ENCODE measurements around the gene CDH13.

DNA sequence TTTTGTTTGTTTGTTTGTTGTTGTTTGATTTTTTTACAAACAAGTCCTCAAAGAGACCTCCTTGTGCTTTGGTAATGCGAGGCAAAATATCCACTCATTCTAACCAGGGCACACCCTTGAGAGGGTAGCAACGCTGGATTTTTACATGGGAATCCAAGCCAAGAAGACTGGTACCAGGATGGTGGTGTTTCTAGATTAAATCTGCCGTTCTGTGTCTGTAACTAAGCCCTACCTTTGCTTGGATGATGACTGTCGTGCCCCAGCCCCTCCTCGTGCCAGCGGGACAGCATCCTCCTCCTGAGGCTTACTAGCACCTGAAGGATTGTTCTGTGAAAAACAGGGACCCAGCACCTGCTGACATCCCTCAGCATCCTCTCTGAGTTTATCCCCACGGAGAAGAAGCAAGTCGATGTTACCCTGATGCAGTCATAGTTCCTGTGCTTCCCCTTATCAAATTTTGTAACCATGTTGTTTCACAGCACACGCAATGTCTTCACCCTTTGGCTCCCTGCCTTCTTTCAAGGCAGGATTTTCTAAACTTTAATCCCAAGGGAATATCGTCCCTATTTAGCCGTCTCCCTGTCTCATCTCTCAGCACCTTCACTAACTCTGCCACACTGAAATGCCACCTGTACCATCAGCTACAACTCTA is 1175.9 kb downstream of the CDH13 start:
- TF ChIP-seq, protein P1, sequence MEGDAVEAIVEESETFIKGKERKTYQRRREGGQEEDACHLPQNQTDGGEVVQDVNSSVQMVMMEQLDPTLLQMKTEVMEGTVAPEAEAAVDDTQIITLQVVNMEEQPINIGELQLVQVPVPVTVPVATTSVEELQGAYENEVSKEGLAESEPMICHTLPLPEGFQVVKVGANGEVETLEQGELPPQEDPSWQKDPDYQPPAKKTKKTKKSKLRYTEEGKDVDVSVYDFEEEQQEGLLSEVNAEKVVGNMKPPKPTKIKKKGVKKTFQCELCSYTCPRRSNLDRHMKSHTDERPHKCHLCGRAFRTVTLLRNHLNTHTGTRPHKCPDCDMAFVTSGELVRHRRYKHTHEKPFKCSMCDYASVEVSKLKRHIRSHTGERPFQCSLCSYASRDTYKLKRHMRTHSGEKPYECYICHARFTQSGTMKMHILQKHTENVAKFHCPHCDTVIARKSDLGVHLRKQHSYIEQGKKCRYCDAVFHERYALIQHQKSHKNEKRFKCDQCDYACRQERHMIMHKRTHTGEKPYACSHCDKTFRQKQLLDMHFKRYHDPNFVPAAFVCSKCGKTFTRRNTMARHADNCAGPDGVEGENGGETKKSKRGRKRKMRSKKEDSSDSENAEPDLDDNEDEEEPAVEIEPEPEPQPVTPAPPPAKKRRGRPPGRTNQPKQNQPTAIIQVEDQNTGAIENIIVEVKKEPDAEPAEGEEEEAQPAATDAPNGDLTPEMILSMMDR (IDR thresholded peaks at IDR 0.05): no peak
- TF ChIP-seq POLR2A (IDR thresholded peaks at IDR 0.05): no peak

Data from body of pancreas (tissue), 4 donors.